NCI-H1694 (cell line): ENCODE measurements around the gene NEDD4L.
"Not testable (repeated sequence)": the region's sequence is repeated elsewhere in the genome, so short reads cannot be mapped to it uniquely, and the experiment has no call there.

Experiments
- DNase-seq: peaks from one replicate; lab custom pipeline; 2025; lab: John Stamatoyannopoulos, UW

The NEDD4L gene

DNA sequence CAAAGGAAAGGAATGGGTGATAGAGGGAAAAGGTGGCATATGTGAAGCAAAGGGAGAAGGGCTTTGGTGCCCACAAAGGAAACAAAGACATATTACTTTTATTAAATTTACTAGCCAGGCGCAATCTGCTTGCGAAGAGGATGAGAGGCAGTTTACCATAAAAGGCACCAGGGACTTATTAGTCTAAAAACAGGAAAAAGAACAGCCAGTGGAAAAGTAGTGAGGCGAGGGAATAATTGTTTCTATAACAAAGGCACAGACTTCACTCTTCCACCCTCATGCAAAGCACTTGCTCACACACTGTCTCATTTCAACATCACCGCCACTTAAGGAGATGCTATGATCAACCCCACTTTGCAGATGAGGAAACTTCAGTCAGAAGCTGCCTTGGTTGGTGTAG, 374.3 kb downstream of the NEDD4L start:
- no peak for DNase-seq

DNA sequence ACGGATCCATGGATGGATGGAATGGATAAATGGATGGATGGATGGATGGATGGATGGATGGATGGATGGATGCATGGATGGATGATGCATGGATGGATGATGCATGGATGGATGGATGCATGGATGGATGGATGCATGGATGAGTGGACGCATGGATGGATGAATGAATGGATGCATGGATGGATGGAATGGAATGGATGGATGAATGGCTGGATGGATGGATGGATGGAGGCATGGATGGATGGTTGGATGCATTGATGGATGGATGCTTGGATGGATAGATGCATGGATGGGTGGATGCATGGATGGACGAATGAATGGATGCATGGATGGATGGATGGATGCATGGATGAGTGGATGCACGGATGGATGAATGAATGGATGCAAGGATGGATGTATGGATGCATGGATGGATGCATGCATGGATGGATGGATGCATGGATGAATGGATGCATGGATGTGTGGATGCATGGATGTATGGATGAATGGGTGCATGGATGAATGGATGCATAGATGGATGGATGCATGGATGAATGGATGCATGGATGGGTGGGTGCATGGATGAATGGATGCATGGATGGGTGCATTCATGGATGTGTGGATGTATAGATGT, 375.7 kb downstream of the NEDD4L start:
- DNase-seq = no peak

DNA sequence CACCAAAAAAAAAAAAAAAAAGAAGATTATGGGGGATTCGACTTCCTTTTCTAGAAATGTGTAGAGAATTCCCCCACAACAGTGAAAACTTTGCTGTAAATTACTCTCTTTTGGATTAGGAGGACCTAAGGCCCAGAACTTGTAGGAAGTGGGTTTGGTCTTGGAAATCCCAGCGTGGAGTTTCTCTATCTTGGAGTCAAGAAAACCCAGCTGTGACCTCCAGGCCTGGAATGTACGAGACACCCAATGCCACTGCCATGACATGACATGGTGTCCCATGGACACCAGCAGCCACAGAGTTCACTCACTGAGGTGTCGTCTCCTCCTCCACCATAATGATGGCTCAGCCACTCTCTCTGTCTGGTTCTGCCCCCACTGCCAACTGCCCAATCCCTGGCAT, 382.6 kb downstream of the NEDD4L start:
- DNase-seq = no peak

DNA sequence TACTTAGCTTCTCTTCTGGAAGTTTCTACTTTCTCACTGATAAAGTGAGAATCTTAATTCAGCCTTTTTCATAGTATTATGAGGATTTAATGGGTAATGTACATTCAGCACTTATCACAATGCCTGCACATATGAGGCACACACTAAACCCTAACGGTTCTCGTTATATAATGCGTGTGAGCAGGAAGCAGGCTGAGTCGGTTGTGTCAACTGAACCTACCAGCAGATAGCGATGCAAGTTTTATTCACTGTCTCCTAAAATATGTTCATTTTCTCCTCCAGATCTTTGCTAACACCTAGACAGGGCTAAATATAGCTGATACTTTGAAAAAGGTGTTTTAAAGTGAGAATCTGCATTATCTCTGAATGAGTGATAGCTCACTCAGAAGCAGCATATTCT, 383.3 kb downstream of the NEDD4L start:
- DNase-seq = no peak

DNA sequence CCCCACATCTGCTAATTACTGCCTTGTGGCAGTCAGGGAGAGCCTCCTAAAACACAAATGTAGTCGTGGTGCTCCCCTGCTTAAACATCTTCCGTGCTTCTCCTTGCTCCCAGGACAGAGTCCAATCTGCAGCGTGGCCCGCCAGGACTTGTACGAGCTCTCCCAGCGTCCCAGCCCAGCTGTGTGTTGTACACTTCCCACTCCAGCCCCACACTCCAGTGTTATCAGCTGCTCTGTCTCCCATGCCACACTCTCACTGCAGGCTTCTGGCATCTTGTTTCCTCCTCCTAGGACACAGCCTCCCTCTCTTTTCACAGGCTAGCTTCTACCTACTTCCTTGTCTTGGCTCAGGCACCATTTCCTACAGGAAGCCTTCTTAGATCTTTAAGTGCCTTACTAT, 385.4 kb downstream of the NEDD4L start:
- DNase-seq = no peak

DNA sequence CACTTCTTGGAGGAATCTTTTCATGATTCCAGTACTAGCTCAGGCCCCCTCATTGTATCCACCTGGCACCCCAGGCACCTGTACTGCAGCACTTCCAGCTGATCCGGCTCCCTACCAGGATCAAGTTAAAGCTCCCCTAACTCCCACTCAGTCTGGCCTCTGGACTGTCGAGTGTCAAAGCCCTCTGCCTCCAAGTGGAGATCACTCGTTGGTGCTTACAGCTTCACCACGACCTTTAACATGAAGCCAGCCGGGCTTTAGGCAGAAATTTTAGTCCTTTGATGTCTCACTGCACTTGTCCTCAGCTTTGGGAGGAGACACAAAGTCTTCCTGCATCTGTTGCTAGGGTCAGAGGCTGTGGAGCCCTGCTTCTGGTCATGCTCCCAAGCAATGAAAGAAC, 387.2 kb downstream of the NEDD4L start:
- DNase-seq = no peak

DNA sequence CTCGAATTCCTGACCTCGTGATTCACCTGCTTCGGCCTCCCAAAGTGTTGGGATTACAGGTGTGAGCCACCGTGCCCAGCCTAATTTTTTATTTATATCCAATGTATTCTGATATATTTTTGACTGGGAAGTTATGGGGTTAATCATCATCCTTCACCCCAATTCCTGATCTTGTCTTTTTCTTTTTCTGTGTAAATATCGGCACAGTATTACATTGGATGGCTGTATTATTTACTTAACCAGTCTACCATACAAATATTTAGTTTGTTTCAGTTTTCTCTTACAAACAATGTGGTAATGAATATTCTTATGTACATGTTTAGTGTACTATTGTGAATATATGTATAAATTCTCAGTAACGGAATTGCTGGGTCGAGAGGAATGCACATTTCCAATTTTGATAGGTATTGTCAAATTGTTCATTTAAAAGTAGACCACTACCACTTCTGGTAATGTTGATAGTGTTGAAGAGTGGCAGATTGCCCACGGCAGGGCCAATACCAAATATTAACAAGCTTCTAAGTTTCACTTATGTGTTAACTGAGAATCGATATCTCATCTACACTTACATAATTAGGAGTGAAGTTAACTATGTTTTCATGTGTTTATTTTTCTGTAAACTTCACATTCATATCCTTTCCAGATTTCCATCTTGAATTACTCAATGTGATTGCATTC, 388.2 kb downstream of the NEDD4L start:
- no peak for DNase-seq

DNA sequence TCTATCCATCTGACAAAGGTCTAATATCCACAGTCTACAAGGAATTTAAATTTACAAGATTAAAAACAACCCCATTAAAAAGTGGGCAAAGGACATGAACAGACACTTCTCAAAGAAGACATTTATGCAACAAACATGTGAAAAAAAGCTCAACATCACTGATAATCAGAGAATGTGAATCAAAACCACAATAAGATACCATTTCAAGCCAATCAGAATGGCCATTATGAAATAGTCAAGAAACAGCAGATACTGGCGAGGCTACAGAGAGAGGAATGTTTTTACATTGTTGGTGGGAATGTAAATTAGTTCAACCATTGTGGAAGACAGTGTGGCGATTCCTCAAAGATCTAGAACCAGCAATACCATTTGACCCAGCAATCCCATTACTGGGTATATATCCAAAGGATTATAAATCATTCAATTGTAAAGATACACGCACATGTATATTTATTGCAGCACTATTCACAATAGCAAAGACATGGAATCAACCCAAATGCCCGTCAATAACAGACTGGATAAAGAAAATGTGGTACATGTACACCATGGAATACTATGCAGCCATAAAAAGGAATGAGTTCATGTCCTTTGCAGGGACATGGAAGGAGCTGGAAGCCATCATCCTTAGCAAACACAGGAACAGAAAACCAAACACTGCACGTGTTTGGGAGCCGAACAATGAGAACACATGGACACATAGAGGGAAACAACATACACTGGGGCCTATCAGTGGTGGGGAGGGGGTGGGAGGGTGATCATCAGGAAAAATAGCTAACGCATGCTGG, 391.4 kb downstream of the NEDD4L start:
- DNase-seq = not testable (repeated sequence)

DNA sequence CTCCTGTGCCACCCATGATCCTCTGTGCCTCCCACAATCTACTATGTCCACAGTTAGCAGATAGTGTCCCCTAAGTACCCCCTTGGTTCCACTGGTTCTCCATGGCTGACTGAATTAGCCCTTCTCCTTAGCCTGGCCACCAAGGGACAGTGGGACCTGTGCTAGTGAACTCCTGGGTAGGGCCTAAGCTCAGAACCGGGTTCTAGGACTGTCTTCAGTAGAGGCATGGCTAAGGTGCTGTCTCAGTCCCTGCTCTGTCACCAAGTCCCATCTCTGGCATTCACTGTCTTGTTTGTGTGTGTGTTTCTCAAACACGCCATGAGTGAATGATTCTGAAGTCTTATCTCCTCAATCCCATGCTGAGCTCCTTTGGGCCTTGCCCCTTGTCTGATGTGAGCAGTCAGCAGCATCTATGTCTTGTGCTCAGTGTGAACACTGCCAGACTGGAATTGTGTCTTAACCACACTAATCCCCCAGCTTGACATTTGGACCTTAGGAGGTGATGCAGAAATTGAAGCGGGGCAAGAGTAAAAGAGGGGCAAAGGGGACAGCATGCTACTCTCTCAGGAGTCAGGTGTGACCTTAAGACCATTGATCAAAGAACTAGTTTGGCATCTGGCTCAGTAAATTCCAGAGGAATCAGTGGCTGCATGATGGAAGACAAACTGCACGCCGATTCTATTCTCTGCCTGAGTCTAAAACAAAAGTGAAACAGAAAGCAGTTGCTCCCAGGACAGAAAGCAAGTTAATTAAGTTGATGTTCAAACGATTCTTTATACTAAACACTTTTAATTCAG, 394.3 kb downstream of the NEDD4L start:
- no peak for DNase-seq

DNA sequence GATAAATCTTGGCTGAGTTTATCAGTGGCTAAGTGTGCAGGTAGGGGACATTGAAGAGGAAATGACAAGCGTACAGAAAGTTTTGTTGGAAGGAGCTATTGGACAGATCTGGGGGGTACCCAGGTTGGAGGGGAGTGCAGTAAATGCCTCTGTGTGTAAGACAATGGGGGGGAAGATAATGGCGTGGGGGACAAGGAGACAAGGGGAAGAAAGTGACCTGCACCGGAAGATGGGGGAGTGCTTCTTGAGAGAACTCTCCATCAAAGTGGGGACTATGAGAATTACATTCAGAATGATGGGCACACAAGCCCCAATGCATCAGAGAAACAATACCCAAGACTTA, 394.9 kb downstream of the NEDD4L start:
- DNase-seq = no peak

DNA sequence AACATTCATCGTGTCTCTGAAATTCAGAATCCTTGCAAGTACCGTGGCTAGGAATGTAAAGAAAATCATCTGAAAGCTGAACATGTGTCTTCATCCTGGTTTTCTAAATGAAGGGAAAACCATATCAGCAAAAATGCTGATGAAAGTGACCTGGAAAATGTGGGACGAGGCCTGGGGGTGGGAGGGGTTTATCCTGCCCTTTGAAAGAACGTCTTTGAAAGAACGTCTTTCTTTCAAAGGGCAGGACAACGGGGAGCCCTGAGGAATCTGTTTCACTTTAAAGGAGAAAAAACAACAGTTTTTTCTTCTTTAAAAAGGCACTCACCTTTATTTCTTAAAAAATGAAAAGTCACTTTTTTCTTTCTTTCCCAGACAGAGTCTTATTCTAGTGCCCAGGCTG, 399.6 kb downstream of the NEDD4L start:
- DNase-seq = no peak

DNA sequence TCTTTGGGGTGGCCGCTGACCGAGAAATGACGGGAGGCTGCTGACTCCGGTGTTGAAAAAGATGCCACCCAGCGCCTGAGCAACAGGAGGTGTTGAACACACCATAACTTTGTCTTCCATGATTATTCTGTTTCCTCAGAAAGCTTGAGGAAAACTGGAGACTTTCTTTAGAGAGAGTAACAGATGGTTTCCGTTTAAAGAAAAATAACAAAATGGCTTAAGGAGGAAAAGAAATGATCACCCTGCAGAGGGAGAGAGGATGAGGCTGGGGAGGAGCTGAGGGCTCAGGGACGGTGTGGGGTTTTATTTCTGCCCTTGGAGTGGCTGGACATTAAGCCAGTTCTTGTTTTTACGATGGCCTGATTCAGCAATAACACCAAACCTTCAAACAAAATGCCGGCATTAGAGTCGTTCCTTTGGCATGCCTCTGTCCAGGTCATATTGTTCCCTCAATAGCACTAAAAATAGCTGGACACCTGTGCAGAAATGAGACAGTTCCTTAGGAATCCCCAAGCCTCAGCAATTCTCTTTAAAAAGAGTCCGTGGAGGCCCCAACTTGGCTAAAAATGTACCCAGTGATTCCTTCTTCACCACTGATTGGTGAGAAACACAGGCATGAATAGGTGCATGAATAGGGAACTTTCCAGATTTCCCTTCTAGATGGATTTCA, 402.5 kb downstream of the NEDD4L start:
- no peak for DNase-seq

DNA sequence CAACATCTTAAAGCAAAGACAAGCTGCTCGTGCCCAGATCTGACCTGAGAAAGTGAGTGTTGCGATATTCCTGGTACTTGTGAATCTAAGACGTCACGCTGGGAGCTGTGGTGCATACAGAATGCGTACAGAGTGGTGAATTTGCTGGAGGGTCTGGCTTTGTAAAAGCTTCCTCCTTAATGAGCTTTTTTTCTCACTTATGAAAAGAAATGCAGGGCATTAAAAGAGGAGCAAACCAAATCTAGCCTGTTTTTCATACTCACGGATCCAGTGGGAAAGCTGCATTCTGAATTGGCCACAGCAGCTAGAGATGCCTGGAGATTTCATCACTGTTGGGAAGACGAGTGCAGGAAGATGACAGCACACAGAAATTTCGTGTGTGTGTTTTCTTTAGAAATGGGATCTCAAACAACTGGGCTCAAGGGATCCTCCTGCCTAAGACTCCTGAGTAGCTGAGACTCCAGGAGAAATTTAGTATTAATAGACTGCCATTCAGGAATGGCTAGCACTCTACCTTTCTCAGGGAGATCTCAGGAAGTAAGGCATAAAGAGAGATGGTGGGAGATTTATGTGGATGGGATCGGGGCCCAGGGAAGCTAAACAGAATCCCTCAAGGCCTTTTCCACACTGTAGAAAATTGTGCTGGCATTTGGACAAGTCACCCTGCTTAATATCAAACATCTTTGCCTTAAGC, 403.5 kb downstream of the NEDD4L start:
- no peak for DNase-seq

DNA sequence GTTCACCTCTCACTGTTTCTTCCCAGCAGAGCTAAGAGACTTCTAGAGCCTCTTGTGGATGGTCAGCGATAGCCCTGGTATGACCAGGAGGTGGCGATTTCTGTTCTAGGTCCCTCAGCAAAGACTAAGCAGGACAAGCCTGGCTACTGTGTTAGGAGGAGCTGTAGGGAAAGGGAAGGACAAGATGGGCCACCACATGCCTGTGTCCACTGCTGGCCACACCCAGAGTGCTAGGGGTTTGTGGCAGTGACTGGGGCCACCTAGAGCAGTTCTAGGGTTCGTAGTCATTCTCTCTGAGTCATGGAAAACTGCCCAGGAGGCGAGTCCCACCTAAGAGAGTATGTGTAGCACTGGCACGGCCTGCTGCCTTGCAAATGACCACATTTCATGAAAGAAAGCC, 405.4 kb downstream of the NEDD4L start:
- no peak for DNase-seq
